GM19239 (cell line): ENCODE data around the gene OVOL3.
"Not testable (repeated sequence)": the region's sequence is repeated elsewhere in the genome, so short reads cannot be mapped to it uniquely, and the experiment has no call there.

Experiments
- DNase-seq: peaks from one replicate; pipeline ENCODE4 v3.0.0; 2011; ENCODE audit warnings: low spot score; ENCODE audit not compliant: insufficient read length
- FAIRE-seq: peaks from 2 replicates; lab custom pipeline; 2011; peaks lifted over from hg19 to GRCh38; lab: Jason Lieb, UNC

Gene OVOL3

DNA sequence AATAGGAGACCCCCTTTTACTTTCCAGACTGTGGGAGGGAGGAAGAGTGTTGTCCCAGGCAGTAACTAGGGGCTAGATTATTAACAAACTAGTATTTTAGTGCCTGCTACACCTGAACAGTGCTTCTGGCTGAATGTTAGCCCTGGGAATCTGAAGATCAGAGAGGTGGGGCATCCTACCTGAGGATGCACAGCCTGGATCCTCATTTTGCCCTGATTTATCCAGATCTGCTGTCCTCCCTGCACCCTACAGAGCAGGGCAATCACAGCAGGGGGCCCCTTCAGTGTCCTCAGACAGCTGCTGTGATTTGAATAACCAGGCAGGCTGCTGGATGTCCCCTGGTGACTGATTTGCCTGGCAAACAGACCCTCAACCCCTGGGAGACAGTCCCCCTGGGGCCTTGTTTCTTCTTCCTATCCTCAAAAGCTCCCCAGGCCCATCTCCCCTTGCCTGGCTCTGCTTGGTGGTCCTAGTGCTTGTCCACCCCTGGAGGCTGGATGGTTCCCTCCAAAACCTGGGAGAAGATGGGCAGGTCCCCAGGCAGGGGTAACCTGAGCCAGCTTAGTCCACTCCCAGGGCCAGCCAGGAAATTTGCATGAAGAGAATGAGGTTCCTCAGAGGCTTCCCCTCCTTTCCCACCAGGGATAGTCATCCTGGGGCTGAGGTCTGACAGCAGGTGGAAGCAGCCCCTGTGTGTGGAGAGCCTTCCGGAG lies at the start of gene OVOL3:
TSS of gene OVOL3 (plus strand) at position 657 of the 713 bp plus-strand sequence. CDS start 60 bp downstream, outside the sequence.
- FAIRE-seq (no peak), DNase-seq (no peak)

DNA sequence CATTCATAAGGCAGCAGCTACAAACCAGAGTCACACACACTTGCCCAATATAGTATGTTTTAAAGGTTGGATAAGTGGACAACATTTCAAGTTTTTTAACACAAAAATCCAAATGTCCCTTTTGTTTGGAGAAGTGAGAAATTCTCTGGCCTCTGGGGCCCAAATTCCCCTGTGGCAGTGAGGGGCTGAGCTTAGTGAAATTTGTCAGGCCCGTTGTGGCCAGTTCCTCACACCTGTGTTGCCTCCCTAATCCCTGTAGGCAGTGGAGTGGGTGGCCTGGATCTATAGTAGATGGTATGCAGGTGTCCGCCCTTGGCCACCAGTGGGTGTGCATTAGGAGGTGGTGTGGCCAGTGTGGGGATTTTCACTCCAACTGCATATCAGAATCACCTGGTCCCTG lies 49.6 kb upstream of the OVOL3 start:
- FAIRE-seq, result no peak

DNA sequence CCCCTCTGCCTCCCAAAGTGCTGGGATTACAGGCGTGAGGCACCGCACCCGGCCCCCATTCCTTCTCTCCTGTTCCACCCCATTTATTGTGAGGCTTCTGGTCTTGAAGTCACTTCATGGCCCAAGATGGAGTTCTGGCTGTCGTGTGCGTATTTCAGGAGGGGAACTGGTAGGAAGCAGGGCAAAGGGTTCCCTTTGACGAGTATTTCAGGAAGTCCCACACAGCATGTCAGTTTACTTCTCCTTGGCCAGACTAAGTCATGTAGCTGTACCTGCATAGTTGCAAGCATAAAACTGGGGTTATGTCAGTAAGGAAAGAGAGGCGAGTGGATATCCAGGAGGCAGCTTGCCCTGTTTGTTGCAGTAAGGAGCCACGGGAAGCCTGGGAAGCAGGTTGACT lies 46.1 kb upstream of the OVOL3 start:
- FAIRE-seq, result no peak

More for the DNA sequence above, 49.6 kb upstream of the OVOL3 start:
- DNase-seq, result no peak

DNA sequence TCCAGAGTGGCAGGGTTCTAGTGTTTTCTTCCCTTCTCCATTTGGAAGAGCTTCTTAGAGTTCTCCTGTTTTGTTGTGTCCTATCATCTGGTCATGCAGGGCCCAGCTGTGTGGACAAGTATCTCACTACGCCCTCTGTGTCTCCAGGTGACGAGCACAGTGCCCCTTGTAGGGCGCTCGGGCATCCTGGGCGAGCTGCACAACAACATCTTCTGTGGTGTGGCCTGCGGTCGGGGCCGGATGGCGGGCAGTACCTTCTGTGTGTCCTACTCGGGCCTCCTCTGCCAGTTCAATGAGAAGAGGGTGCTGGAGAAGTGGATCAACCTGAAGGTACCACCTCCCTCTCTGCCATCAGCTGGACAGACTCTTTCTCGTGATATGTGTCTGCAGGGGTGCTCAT lies 43.3 kb upstream of the OVOL3 start:
- no peak for FAIRE-seq
- no peak for DNase-seq

More for the DNA sequence above, 46.1 kb upstream of the OVOL3 start:
- DNase-seq, result no peak

DNA sequence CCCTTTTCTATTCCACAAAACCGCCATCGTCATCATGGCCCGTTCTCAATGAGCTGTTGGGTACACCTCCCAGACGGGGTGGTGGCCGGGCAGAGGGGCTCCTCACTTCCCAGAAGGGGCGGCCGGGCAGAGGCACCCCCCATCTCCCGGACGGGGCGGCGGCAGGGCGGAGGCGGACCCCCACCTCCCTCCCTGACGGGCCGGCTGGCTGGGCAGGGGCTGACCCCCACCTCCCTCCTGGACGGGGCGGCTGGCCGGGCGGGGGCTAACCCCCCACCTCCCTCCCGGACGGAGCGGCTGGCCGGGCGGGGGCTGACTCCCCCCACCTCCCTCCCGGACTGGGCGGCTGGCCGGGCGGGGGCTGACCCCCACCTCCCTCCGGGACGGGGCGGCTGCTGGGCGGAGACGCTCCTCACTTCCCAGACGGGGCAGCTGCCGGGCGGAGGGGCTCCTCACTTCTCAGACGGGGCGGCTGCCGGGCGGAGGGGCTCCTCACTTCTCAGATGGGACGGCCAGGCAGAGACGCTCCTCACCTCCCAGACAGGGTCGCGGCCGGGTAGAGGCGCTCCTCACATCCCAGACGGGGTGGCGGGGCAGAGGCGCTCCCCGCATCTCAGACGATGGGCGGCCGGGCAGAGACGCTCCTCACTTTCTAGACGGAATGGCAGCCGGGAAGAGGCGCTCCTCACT lies 42.0 kb upstream of the OVOL3 start:
- DNase-seq, FAIRE-seq: not testable (repeated sequence)

DNA sequence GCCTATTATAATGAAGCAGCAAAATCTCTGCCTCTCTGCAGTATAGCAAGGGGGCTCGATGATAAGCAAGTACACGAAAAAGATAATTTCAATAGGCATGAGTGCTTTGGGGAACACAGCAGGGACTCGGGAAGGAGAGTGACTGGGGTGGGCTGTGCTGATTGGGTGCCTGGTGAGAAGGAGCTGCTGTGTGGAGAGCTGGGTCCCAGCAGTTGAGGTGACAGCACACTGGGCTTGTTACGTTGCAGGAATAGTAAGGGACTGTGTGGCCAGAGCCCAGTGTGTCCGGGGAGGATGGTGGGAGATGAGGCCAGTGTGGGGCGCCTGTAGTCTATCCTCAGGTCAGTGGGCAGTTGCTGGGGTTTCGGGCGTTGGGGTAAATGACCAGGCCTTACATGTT lies 38.9 kb upstream of the OVOL3 start:
- DNase-seq, result no peak
- no peak for FAIRE-seq

DNA sequence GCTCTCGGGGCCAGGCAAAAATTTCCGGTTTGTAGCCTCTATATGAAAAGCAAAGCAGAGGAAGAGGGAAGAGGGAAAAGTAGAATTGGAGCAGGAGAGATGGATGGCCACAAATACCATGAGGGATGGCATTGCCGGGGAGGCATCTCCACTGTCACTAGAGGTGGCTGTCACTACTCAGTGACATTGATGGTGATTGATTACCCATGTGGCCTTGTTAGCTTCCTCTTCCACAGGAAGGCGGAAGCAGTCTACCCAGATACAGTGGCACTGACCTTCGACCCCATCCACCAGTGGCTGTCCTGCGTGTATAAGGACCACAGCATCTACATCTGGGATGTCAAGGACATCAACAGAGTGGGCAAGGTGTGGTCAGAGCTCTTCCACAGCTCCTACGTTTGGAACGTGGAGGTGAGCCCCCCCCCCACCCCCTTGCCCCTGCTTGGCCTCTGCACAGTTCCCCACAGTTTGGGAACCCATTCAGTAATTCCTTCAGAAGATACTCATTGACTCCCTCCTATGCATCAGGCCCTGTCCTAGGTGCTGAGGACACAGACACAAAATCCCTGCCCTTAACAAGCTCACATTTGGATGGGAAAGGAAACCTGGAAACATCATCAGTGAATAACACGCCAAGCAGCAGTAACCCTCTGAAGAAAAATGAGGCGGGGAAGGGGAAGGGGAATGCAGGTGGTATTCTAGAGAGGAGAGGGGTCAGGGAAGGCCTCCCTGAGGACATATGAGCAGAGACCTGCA lies 37.6 kb upstream of the OVOL3 start:
- DNase-seq, result no peak
- FAIRE-seq, result no peak

DNA sequence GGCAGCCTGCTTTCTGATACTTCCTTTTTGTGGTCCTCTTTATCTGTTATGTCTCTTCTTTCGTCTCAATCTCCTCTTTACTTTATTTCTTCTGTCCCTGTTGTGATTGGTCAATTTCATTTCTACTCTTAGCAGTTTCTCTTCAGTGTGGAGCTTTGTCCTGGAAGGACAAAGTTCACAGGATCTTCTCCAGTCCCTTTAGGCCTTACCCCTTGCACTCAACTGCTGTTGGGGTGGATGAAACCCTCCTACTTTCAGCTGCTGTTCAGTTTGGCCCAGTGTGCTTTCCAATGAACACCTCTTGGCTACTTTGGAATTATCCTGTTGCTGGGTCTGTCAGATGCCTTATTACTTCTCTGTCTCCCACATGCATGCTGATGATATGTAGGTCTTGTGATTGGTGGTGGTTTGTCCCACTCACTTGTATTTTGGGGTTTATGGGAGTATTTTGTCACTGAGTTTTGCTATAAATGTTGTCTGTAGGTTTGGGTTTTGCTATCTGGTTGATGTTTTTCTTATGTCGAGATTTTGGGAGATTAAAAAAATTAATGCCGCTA lies 31.5 kb upstream of the OVOL3 start:
- DNase-seq (no peak), FAIRE-seq (no peak)

DNA sequence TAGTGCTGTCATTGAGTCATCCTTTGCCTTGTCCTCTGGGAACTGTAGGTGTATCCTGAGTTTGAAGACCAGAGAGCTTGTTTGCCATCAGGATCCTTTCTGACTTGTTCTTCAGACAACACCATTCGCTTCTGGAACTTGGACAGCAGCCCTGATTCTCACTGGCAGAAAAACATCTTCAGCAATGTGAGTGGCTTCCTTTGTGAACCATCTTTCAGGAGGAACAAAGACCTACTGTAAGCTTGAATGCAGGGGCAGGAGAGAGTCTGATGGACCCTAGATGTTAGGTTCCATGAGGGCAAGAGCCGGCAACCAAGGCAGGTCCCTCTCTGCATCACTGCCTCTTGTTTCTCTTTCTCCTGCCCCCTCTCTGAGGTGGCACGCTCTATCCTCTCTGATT lies 29.6 kb upstream of the OVOL3 start:
- no peak for DNase-seq
- no peak for FAIRE-seq

DNA sequence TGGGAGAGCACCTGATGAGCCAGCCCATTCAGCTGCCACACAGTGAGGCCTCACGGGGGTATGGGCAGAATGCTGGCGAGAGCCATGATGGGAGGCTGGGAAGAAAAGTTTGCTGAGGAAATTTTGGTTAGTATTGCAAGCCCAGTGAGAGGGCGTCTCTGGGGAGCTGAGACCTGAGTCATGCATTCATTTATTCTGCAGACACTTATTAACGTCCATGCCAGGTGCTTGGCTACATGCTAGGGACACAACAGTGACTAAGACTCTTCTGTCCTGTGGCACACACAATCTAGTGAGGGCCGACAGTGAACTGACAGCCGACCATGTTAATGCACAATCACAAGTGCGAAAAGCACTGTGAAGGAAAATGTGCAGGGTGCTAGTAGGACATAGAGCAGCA lies 29.0 kb upstream of the OVOL3 start:
- no peak for FAIRE-seq
- DNase-seq, result no peak

DNA sequence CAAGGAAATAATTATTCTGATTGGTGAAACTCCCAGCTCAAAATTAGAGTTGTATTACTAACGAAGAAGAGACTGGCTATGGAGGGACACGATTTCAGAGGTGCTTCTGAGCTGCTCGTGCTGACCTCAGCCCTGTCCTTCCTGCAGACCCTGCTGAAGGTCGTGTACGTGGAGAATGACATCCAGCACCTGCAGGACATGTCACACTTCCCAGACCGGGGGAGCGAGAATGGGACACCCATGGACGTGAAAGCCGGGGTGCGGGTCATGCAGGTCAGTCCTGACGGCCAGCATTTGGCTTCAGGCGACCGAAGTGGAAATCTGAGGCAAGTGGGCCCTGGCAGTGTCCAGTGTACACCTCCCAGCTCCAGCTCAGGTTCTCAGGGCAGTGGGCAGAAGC lies 28.0 kb upstream of the OVOL3 start:
- FAIRE-seq, result no peak

DNA sequence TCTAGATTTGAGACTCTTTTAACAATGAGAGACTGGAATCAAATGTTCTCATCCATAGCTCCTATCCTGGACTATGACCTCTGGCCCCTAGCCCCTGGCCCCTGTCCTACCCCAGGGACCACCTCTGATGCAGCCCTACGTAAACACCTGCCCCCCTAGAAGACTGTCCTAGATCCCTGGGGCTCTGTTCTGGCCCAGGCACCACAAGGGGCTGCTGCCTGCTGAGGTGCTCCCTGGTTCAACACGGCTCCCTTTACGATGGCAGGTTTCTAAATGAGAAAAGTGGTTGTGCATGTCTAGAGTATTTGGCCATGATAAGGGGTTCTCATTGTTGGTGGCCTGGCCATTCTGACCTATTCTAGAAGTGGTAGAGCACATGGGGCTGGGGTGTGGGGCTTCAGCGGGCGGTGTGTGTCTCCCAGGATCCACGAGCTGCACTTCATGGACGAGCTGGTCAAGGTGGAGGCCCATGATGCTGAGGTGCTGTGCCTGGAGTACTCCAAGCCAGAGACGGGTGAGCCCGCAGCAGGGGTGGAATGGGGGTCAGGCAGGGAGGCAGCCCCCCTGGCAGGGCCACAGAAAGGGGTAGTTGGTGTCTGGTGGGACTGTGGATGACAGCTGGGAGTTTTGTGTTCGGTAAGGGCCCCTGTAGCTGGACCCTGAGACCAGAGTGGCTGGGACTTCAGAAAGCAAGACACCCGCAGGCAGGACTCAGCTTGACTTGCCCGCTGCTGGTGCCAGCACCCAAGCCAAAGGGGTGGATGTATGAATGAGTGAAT lies 26.5 kb upstream of the OVOL3 start:
- no peak for FAIRE-seq

More for the DNA sequence above, 28.0 kb upstream of the OVOL3 start:
- no peak for DNase-seq

DNA sequence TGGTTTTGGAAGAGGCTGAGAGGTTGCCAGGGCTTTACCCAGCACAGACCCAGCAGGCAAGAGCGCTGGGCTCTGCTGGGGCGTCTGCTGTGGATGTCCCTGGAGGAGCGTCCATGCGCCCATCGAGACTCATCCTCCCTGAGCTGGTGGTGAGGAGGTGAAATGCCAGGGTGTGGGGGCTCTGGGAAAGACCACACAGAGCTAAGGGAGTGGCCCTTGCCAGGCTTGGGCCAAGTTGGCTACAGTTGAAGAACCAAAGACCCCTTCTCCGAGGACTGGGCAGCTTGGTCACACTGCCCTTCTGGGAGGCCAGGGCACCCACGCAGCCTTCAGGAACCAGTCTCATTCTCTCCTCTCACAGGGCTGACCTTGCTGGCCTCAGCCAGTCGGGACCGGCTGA lies 24.6 kb upstream of the OVOL3 start:
- FAIRE-seq, result no peak
- DNase-seq, result no peak

More for the DNA sequence above, 26.5 kb upstream of the OVOL3 start:
- no peak for DNase-seq

DNA sequence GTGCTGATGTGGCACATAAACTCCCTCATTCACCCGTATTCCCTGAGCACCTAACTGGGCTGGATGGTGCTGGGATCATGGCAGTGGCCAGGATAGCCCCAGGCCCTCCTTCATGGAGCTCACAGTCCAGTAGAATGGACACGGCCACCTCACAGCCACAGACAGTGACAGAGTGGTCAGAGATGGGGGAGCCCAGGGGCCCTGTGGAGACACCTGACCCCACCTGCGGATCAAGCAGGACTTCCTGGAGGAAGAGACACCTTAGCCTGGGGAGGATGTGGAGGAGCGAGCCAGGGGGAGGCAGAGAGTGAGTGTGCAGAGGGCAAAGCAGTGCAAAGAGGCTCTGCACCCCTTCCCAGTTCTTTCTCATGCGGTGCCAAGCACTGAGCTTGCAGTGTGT lies 21.1 kb upstream of the OVOL3 start:
- FAIRE-seq, result no peak

DNA sequence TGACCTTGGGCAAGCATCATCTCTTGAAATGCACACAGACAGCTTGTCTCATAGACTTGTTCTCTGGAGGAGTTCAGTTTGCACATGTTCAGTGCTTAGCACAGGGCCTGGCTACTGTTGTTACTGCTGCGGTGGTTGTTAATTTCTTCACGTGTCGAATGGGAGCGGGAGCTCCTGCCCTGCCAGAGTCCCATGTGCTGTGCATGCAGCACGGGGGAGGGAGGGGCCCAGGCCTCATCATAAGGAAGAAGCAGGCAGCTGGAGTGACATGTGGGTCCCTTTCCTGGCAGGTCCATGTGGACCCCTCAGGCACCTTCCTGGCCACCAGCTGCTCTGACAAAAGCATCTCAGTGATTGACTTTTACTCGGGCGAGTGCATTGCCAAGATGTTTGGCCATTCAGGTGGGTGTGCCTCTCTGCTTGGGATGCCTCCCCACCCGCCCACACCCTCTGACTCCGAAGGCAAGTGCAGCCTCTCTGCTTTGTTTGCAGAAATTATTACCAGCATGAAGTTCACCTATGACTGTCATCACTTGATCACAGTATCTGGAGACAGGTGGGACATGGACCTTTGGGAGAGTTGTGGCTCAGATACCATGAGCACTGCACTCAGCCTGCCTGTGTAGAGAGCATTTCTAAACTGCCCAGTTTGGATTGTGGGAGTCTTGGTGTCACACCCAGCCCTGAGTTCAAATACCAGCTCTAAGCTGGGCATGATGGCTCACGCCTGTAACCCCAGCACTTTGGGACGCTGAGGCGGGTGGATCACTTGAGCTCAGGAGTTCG lies 19.8 kb upstream of the OVOL3 start:
- no peak for DNase-seq
- no peak for FAIRE-seq

More for the DNA sequence above, 21.1 kb upstream of the OVOL3 start:
- no peak for DNase-seq

DNA sequence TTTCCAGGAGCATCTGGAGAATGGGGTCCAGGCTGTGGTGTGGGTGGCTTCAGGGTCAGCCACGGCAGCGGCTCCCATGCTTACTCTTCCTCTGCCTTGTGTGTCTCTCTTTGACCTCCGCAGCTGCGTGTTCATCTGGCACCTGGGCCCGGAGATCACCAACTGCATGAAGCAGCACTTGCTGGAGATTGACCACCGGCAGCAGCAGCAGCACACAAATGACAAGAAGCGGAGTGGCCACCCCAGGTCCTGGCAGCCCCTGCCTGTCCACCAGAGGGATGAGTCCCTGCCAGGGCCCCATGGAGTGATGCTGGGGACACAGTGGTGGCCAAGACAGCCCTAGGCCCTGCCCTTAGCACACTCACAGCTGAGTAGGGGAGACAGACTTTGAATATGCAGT lies 18.4 kb upstream of the OVOL3 start:
- DNase-seq, result no peak
- FAIRE-seq, result no peak

DNA sequence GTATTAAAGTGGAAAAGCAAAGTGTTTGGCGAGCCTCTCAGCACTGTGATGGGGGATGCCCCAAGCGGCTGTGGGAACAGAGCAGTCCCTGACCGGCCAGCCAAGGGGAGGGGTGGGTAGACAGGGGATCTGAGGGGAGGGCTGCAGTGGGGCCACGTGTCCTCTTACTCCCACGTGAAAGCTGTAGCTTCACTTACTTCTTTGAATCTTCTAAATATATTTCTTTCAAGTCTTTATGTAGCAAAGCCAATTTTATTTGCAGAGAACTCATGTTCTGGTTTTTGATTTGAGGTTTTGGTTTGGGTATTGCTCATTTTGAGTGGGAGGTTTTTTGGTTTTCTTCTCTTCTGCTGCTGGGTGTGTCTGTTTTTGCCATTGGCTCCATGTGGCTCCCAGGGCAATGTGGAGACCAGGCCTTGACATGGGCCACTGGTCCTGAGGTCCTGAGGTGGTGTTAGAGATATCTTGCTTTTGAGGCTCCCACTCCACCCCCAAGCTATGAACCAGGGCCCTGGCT lies 17.7 kb upstream of the OVOL3 start:
- DNase-seq, result no peak
- FAIRE-seq, result no peak

DNA sequence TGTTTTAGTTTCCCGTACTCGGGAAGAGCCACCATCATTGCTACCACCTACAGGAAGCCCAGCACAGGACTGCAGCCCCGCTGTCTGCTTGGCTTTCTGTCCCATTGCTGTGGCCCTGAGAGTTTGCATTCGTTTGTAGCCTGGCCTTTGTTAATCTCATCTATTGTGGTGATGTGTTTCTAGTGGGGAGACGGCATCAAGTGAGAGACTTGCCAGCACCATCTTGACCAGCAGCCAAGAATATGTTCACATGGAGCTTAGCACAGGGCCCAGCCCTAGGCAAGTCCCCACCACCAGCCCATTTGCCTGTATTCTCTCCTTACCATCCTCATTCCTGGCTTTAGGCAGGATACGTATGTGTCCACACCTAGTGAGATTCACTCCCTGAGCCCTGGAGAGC lies 17.3 kb upstream of the OVOL3 start:
- DNase-seq (no peak), FAIRE-seq (no peak)

DNA sequence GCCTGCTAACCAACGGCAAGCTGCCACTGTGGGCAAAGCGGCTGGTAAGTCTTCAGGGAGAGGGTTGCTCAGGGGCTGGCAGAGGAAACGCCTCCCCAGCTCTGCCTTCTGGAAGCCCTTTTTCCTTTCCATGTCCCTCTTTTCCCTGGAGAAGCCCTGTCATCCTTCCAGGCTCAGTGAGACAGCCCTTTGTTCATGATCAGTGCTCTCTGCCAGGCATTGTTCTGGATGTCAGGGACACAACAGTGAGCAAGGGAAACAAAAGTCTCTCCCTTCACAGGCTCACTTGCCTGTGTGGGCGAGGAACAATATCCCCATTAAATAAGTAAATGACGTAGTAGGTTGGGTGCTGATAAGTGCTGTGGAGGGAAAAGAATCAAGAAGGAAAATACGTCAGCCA lies 13.9 kb upstream of the OVOL3 start:
- no peak for FAIRE-seq
- DNase-seq, result no peak
